Choroid plexus epithelial cell (primary cell): ENCODE data around the gene BIRC6.
"Not testable (repeated sequence)": the region's sequence is repeated elsewhere in the genome, so short reads cannot be mapped to it uniquely, and the experiment has no call there.

Experiments used
- DNase-seq: peaks from one replicate; pipeline ENCODE4 v3.0.0-alpha.2; 2010; ENCODE audit warnings: low read depth
- H3K4me3 ChIP-seq: 2 replicates; pipeline ENCODE4 v1.5.1; 2011; ENCODE audit warnings: low read depth, mild to moderate bottlenecking, control low read depth, low read length, moderate library complexity
- CTCF ChIP-seq: conservative IDR thresholded peaks from 2 replicates; pipeline ENCODE4 v1.5.1; 2011; ENCODE audit warnings: low read depth, mild to moderate bottlenecking, control low read depth, inconsistent platforms, low read length, moderate library complexity

BIRC6 gene

DNA sequence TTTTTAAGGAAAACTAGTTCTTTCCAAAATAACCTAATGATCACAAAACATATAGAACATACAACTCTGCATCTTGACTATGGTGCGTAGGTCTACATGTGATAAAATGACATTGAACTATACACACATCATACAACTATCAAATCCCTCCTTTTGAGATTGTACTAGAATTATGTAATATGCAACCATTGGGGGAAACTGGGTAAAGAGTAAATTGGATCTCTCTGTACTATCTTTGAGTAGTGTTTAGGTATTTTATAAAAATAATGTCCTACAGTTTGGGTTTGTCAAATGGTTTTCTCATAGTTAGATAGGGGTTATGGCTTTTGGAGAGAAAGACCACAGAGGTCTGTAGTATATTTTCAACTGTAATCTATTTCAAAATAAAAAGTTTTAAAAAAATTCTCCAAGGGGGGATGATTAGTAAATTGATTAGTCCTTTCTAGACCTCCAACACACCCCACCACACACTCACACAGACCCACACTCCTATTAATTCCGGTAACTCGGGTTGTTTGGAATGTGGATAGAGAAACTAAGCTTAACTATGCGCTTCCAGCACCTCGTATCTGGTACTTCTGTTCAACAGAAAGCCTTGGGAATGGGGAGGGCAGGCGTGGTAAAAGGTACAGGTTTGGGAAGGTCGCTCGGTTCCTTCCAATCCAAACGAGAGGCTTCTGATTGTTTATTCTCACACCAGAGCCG lies 695 bp upstream of the BIRC6 start:
- DNase-seq, result peak; percentile 52
- no peak for TF ChIP-seq CTCF
- H3K4me3 ChIP-seq, result peak overlapping the region; percentile 94

- DNase-seq, result peak; percentile 51
Measured at GRCh38 chr2:32357318-32358110, 691 bp downstream of the BIRC6 start.

GRCh38 chr2:32358111-32358482 lies 1.3 kb downstream of the BIRC6 start:
- DNase-seq, result peak; percentile 28
- peak overlapping the region; percentile 94 for H3K4me3 ChIP-seq
- no peak for TF ChIP-seq CTCF

More at GRCh38 chr2:32357318-32358110, 691 bp downstream of the BIRC6 start:
- peak overlapping the region; percentile 94 for H3K4me3 ChIP-seq
- TF ChIP-seq CTCF, result no peak

DNA sequence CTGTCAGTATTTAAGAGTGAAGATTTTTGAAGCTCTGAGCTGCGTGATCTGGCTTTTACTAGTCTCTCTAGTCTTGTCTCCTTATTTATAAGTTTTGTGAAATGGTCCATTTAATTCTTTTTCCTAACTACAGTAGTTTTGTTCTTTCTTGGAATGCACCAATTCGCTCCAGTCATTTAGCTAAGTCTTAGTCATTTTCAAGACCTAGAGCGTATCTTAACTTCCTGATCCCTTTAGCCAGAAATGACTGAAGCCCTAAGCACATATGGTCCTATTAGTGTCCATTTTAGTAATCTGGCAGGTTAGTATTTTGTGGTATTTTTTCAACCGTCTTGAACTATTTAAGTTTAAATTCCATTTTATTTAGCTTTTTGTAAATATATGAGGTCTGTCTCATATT lies 3.6 kb downstream of the BIRC6 start:
- peak; percentile 26 for DNase-seq
- TF ChIP-seq CTCF, result no peak
- no peak overlapping the region for H3K4me3 ChIP-seq

GRCh38 chr2:32362997-32363396 lies 6.2 kb downstream of the BIRC6 start:
- not testable (repeated sequence) for DNase-seq, H3K4me3 ChIP-seq

DNA sequence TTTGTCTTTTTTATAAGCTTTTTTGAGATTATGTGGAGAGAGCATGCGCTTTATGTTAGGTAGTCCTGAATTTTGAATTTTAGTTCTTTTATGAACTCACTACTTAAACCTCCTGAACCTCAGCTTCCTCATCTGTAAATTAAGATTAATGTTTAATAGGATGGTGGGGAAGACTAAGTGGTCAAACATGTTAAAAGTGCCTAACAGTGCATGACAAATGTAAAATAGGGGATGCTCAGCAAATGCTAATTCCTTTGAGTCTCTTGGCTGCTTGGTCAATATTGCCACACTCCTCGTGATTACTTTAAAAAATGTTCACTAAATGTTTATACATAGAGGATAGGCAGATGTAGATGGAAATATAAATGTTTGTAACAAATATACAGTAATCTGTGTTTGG lies 6.8 kb downstream of the BIRC6 start:
- no peak overlapping the region for H3K4me3 ChIP-seq
- no peak for DNase-seq
- TF ChIP-seq CTCF, result no peak

DNA sequence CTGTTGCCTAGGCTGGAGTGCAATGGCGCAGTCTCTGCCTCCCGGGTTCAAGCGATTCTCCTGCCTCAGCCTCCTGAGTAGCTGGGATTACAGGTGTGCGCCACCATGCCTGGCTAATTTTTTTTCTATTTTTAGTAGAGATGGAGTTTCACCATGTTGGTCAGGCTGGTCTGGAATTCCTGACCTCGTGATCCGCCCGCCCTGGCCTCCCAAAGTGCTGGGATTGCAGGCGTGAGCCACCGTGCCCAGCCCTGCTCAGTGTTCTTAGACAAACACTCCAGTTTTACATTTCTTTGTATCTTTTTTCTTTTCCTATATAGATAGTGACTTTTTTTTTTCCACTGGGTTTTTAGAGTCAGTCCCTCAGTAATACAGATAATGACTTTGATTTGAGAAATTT lies 7.5 kb downstream of the BIRC6 start:
- H3K4me3 ChIP-seq, DNase-seq: not testable (repeated sequence)

GRCh38 chr2:32365679-32366078 lies 8.9 kb downstream of the BIRC6 start:
- H3K4me3 ChIP-seq, DNase-seq: not testable (repeated sequence)
